ENCODE data around the gene ANKRD44. TPM values are rescaled to one million over a fixed set of nuclear protein-coding genes. Genes with fewer than 3 reads are reported as not detected.

Gene ANKRD44
- total RNA-seq, 1 donor from 2014 or later = 21.4 TPM

- peaks cover 22% of the 10 kb centered on the region for H3K9me3 Mint-ChIP-seq (ENCODE audit: low read depth)
- no peaks in the 10 kb centered on the region for H3K27me3 Mint-ChIP-seq (ENCODE audit: low read depth)
- no peak for TF ChIP-seq CTCF (IDR thresholded peaks at IDR 0.05)
- peaks cover 12% of the 10 kb centered on the region for H3K36me3 Mint-ChIP-seq (ENCODE audit: low read depth)
- H3K27ac Mint-ChIP-seq (ENCODE audit: unreplicated experiment) = no peak overlapping the region
- no peak overlapping the region for H3K4me3 Mint-ChIP-seq (ENCODE audit: unreplicated experiment)
- no peaks in the 10 kb centered on the region for H3K4me1 Mint-ChIP-seq (ENCODE audit: low read depth)
- DNase-seq (ENCODE audit: low spot score) = no peak
Observed at GRCh38 chr2:197055045-197055444, 255.5 kb downstream of the ANKRD44 start.

- no peak for DNase-seq (ENCODE audit: low spot score)
- no peak for TF ChIP-seq CTCF (IDR thresholded peaks at IDR 0.05)
- Mint-ChIP-seq H3K27me3 (ENCODE audit: low read depth) (no peaks in the 10 kb centered on the region), H3K36me3 (ENCODE audit: low read depth) (peaks cover 12% of the 10 kb centered on the region), H3K9me3 (ENCODE audit: low read depth) (peaks cover 22% of the 10 kb centered on the region), H3K4me1 (ENCODE audit: low read depth) (no peaks in the 10 kb centered on the region), H3K27ac (ENCODE audit: unreplicated experiment) (no peak overlapping the region), H3K4me3 (ENCODE audit: unreplicated experiment) (no peak overlapping the region)
Observed at GRCh38 chr2:197054437-197054836, 256.1 kb downstream of the ANKRD44 start.

GRCh38 chr2:197052356-197052755 lies 258.2 kb downstream of the ANKRD44 start:
- Mint-ChIP-seq H3K4me1 (ENCODE audit: low read depth) (no peaks in the 10 kb centered on the region), H3K27ac (ENCODE audit: unreplicated experiment) (no peak overlapping the region), H3K27me3 (ENCODE audit: low read depth) (no peaks in the 10 kb centered on the region), H3K9me3 (ENCODE audit: low read depth) (peaks cover 22% of the 10 kb centered on the region), H3K36me3 (ENCODE audit: low read depth) (peaks cover 15% of the 10 kb centered on the region), H3K4me3 (ENCODE audit: unreplicated experiment) (no peak overlapping the region)
- DNase-seq (ENCODE audit: low spot score) = no peak
- TF ChIP-seq CTCF (IDR thresholded peaks at IDR 0.05) = no peak

- Mint-ChIP-seq H3K4me1 (ENCODE audit: low read depth) (no peaks in the 10 kb centered on the region), H3K36me3 (ENCODE audit: low read depth) (peaks cover 3% of the 10 kb centered on the region), H3K4me3 (ENCODE audit: unreplicated experiment) (no peak overlapping the region), H3K27ac (ENCODE audit: unreplicated experiment) (no peak overlapping the region), H3K9me3 (ENCODE audit: low read depth) (no peaks in the 10 kb centered on the region), H3K27me3 (ENCODE audit: low read depth) (no peaks in the 10 kb centered on the region)
- TF ChIP-seq CTCF (IDR thresholded peaks at IDR 0.05) = no peak
- no peak for DNase-seq (ENCODE audit: low spot score)
Observed at GRCh38 chr2:197045115-197045514, 265.5 kb downstream of the ANKRD44 start.

GRCh38 chr2:197042739-197043196 lies 267.8 kb downstream of the ANKRD44 start:
- Mint-ChIP-seq H3K4me1 (ENCODE audit: low read depth) (no peaks in the 10 kb centered on the region), H3K4me3 (ENCODE audit: unreplicated experiment) (no peak overlapping the region), H3K9me3 (ENCODE audit: low read depth) (no peaks in the 10 kb centered on the region), H3K36me3 (ENCODE audit: low read depth) (no peaks in the 10 kb centered on the region), H3K27ac (ENCODE audit: unreplicated experiment) (no peak overlapping the region), H3K27me3 (ENCODE audit: low read depth) (no peaks in the 10 kb centered on the region)
- no peak for DNase-seq (ENCODE audit: low spot score)
- TF ChIP-seq CTCF (IDR thresholded peaks at IDR 0.05) = no peak

Data from chondrocyte (in vitro differentiated cells).